Mesenchymal stem cell (in vitro differentiated cells and primary cell): ENCODE data around the gene MEF2C.

Experiments used
- DNase-seq: peaks from one replicate; pipeline ENCODE4 v3.0.0-alpha.2; 2013
- H2AFZ ChIP-seq: one replicate; pipeline ENCODE4 v1.6.1; 2013; ENCODE audit warnings: low read depth, mild to moderate bottlenecking, control low read depth, inconsistent platforms, low read length, moderate library complexity
- H2AK5ac ChIP-seq: 2 replicates; pipeline ENCODE4 v1.6.1; 2013; ENCODE audit warnings: low read length, moderate library complexity, mild to moderate bottlenecking, inconsistent platforms; ENCODE audit not compliant: severe bottlenecking
- H2BK120ac ChIP-seq: one replicate; pipeline ENCODE4 v1.6.1; 2013; ENCODE audit warnings: low read depth, mild to moderate bottlenecking, inconsistent platforms, low read length, moderate library complexity
- H2BK12ac ChIP-seq, 2 experiments: one replicate each; pipeline ENCODE4 v1.6.1; 2013; ENCODE audit warnings: inconsistent platforms in 2 of 2, low read length in 2 of 2, mild to moderate bottlenecking in 2 of 2, moderate library complexity in 2 of 2, control low read depth in 1 of 2
- H2BK15ac ChIP-seq: one replicate; pipeline ENCODE4 v1.6.1; 2013; ENCODE audit warnings: mild to moderate bottlenecking, low read depth, inconsistent platforms; ENCODE audit not compliant: poor library complexity, severe bottlenecking
- H2BK5ac ChIP-seq: 2 replicates; pipeline ENCODE4 v1.6.1; 2013; ENCODE audit warnings: low read depth, mild to moderate bottlenecking, low read length, control low read depth, inconsistent platforms; ENCODE audit not compliant: poor library complexity, severe bottlenecking
- H3K14ac ChIP-seq, 2 experiments: one replicate each; pipeline ENCODE4 v1.6.1; 2013; ENCODE audit warnings: inconsistent platforms in 2 of 2, low read length in 2 of 2, control low read depth in 1 of 2, mild to moderate bottlenecking in 1 of 2, moderate library complexity in 1 of 2
- H3K18ac ChIP-seq, 2 experiments: one replicate each; pipeline ENCODE4 v1.6.1; 2013; ENCODE audit warnings: inconsistent platforms in 2 of 2, low read length in 2 of 2, control low read depth in 1 of 2, low read depth in 1 of 2, mild to moderate bottlenecking in 1 of 2
- H3K23ac ChIP-seq, 2 experiments: one replicate each; pipeline ENCODE4 v1.6.1; 2013; ENCODE audit warnings: inconsistent platforms in 2 of 2, low read length in 2 of 2, mild to moderate bottlenecking in 2 of 2, moderate library complexity in 2 of 2, control low read depth in 1 of 2
- H3K27ac ChIP-seq: 2 replicates; pipeline ENCODE4 v1.5.1; 2013; ENCODE audit warnings: mild to moderate bottlenecking, moderate library complexity, low read length, control low read depth, inconsistent platforms; ENCODE audit not compliant: poor library complexity, severe bottlenecking
- H3K27me3 ChIP-seq, 2 experiments: 2 replicates each; pipeline versions ENCODE4 v1.6.1 to v1.7.0; 2013; ENCODE audit warnings: low read length in 2 of 2, mild to moderate bottlenecking in 2 of 2, moderate library complexity in 2 of 2, control low read depth in 1 of 2, inconsistent platforms in 1 of 2; ENCODE audit not compliant: control insufficient read depth in 1 of 2, insufficient read depth in 1 of 2
- H3K36me3 ChIP-seq, 2 experiments: 2 replicates each; pipeline versions ENCODE4 v1.6.1 to v1.7.0; 2013; ENCODE audit warnings: low read length in 2 of 2, control low read depth in 1 of 2, inconsistent platforms in 1 of 2, low read depth in 1 of 2, mild to moderate bottlenecking in 1 of 2; ENCODE audit not compliant: insufficient read depth in 2 of 2, control insufficient read depth in 1 of 2
- H3K4ac ChIP-seq, 2 experiments: one replicate each; pipeline ENCODE4 v1.6.1; 2013; ENCODE audit warnings: inconsistent platforms in 2 of 2, low read length in 2 of 2, mild to moderate bottlenecking in 2 of 2, moderate library complexity in 2 of 2, control low read depth in 1 of 2, low read depth in 1 of 2
- H3K4me1 ChIP-seq: 2 replicates; pipeline ENCODE4 v1.6.1; 2013; ENCODE audit warnings: low read depth, low read length, control low read depth; ENCODE audit not compliant: control insufficient read depth, insufficient read depth
- H3K4me2 ChIP-seq: 2 replicates; pipeline ENCODE4 v1.6.1; 2013; ENCODE audit warnings: low read length, mild to moderate bottlenecking, inconsistent platforms; ENCODE audit not compliant: poor library complexity, severe bottlenecking
- H3K4me3 ChIP-seq, 2 experiments: 2 replicates each; pipeline versions ENCODE4 v1.5.1 to v1.7.0; 2013; ENCODE audit warnings: low read length in 2 of 2, mild to moderate bottlenecking in 2 of 2, control low read depth in 1 of 2, low read depth in 1 of 2; ENCODE audit not compliant: insufficient read depth in 1 of 2
- H3K79me1 ChIP-seq: replicated peaks from 2 replicates; pipeline ENCODE4 v1.6.1; 2013; ENCODE audit warnings: mild to moderate bottlenecking, control low read depth, low read length, inconsistent platforms; ENCODE audit not compliant: poor library complexity, severe bottlenecking
- H3K9ac ChIP-seq: 2 replicates; pipeline ENCODE4 v1.7.0; 2013; ENCODE audit warnings: mild to moderate bottlenecking, low read length, moderate library complexity
- H3K9me3 ChIP-seq: 2 replicates; pipeline ENCODE4 v1.7.0; 2013; ENCODE audit warnings: mild to moderate bottlenecking, low read length; ENCODE audit not compliant: control insufficient read depth
- H4K8ac ChIP-seq: one replicate; pipeline ENCODE4 v1.6.1; 2013; ENCODE audit warnings: inconsistent platforms, mild to moderate bottlenecking, low read length, moderate library complexity
- H4K91ac ChIP-seq: one replicate; pipeline ENCODE4 v1.6.1; 2013; ENCODE audit warnings: mild to moderate bottlenecking, low read length, inconsistent platforms
- WGBS: methylation state at CpG from one replicate; pipeline ENCODE4 v1.1.7; 2013; ENCODE audit warnings: mixed read lengths; 5-methylcytosine and 5-hydroxymethylcytosine counted together

The MEF2C gene

DNA sequence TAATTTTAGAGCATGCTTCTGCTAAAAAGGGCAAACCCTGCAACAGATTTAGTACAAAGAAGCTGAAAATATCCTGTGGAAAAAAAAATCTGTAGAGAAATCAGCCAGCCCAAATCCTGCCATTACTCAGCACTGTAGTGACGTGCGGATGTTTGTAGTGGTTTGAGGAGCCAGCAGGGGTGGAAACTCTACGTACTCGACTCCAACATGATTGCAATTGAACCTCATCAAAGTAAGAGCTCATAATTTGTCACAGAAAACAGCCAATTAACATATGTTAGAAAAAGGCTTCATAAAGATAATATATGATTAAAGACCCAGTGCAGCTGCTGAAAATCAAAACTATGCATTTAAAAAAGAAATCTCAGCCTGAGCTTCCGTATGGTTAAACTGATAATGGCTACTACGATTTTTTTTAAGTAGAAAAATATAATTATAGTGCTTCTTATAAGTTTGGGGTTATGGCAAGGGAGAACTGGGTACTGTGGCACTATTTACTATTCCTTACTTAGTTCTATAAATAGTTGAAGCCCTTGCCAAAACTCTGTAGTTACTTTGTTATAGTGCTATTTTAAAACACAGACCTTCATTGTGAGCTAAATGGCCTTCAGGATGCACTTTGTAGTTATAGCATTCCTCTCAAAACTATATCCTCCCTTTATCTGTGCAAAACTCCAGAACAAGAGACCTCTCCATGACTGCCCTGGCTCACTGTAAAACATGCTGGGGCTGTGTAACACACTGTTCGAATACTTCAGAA lies 49.4 kb downstream of the MEF2C start:
- no peak overlapping the region for H2BK120ac ChIP-seq
- H3K9me3 ChIP-seq = no peaks in the 10 kb centered on the region
- H3K4ac ChIP-seq = no peak overlapping the region
- no peak overlapping the region for H3K27ac ChIP-seq
- H3K79me1 ChIP-seq = no peaks in the 10 kb centered on the region
- no peak overlapping the region for H2BK5ac ChIP-seq
- H2AFZ ChIP-seq = no peak overlapping the region
- H3K4me3 ChIP-seq = peak overlapping the region in 1 of 2 experiments; percentile 16
- H3K4me1 ChIP-seq = peaks cover 2% of the 10 kb centered on the region
- H3K27me3 ChIP-seq = no peaks in the 10 kb centered on the region
- no peak overlapping the region for H2AK5ac ChIP-seq
- no peak overlapping the region for H2BK12ac ChIP-seq
- H3K4me2 ChIP-seq = peak overlapping the region; percentile 5
- no peak overlapping the region for H3K14ac ChIP-seq
- no peak overlapping the region for H2BK15ac ChIP-seq
- no peaks in the 10 kb centered on the region for H3K36me3 ChIP-seq
- WGBS = 100% methylated on average over 1 of the region's 7 CpGs
- H4K91ac ChIP-seq = no peak overlapping the region
- peak; percentile 51 for DNase-seq
- peak overlapping the region; percentile 50 for H3K9ac ChIP-seq
- no peak overlapping the region for H3K18ac ChIP-seq
- no peak overlapping the region for H4K8ac ChIP-seq
- no peak overlapping the region for H3K23ac ChIP-seq

DNA sequence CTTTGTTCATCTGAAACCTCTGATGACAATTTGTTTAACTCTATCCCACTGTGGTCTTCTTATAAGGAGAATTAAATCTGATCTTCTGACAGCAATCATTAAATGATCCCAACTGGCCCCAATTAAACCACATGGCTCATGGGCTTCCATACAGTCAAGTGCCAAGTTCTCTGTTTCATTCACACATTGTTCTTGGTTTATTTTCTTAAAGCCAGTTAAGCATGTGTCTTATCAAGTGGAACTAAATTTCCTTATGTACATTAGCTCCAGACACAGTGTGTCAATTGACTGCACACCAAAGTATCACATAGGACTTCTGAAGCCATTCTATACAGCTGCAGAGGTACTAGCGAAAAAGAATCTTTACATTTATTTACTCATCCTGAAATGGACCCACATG lies 51.2 kb downstream of the MEF2C start:
- Histone ChIP-seq H3K36me3 (no peaks in the 10 kb centered on the region), H3K4ac (no peak overlapping the region), H3K9me3 (no peaks in the 10 kb centered on the region), H2BK12ac (no peak overlapping the region), H2BK5ac (no peak overlapping the region), H3K27me3 (no peaks in the 10 kb centered on the region), H3K4me3 (no peak overlapping the region), H3K27ac (no peak overlapping the region), H2AFZ (no peak overlapping the region), H3K9ac (no peak overlapping the region), H2AK5ac (no peak overlapping the region), H3K4me2 (no peak overlapping the region), H3K23ac (no peak overlapping the region), H2BK120ac (no peak overlapping the region), H2BK15ac (no peak overlapping the region), H4K91ac (no peak overlapping the region), H4K8ac (no peak overlapping the region), H3K14ac (no peak overlapping the region), H3K79me1 (no peaks in the 10 kb centered on the region), H3K4me1 (peaks cover 2% of the 10 kb centered on the region), H3K18ac (no peak overlapping the region)
- DNase-seq = no peak
- WGBS = 91% methylated on average over 1 of the region's 1 CpG

DNA sequence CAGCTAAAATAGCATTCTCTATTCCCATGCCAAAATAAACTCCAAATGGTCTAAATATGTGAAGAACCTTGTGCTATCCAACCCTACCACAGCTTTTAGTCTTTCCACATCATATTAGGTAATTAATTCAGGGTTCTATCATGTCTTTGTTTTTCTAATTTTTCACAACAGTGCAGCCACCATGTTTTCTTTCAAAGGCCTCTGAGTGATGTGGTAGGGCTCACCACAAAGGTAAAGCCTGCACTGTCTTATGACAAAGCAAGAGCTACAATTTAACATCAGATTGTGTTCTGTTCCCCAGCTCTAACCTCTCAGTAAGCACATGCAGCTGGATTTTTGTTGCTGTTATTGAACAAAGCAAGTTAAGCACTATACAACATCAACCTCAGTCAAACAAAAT lies 52.4 kb downstream of the MEF2C start:
- Histone ChIP-seq H3K27ac (no peak overlapping the region), H4K8ac (no peak overlapping the region), H2BK12ac (no peak overlapping the region), H4K91ac (no peak overlapping the region), H3K23ac (no peak overlapping the region), H2BK15ac (no peak overlapping the region), H2BK5ac (no peak overlapping the region), H3K14ac (no peak overlapping the region), H2BK120ac (no peak overlapping the region), H3K4me2 (no peak overlapping the region), H2AFZ (no peak overlapping the region), H3K9me3 (no peaks in the 10 kb centered on the region), H3K4me1 (no peaks in the 10 kb centered on the region), H3K18ac (no peak overlapping the region), H3K9ac (no peak overlapping the region), H3K4ac (no peak overlapping the region), H3K27me3 (no peaks in the 10 kb centered on the region), H3K4me3 (no peak overlapping the region), H2AK5ac (no peak overlapping the region), H3K36me3 (no peaks in the 10 kb centered on the region), H3K79me1 (no peaks in the 10 kb centered on the region)
- no peak for DNase-seq

DNA sequence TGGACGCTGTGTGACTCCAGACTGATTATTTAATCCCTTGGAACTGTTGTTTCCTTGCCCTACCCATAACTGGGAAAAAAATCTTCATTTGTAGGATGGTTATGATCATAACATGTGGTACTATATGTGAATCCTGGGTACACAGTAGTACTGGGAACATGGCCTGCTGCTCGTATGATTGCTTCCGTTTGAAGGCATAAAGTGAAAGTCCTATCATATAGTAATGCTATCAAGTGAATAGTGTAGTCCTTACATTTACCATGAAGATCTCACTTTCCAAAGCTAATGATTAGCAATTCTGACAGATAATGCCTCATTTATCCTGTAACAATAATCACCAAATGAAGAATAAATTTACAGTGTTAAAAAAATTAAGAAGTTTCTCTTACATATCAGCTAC lies 53.2 kb downstream of the MEF2C start:
- Histone ChIP-seq H4K91ac (no peak overlapping the region), H2BK12ac (no peak overlapping the region), H3K36me3 (no peaks in the 10 kb centered on the region), H3K18ac (no peak overlapping the region), H3K9ac (no peak overlapping the region), H2AFZ (no peak overlapping the region), H3K79me1 (no peaks in the 10 kb centered on the region), H3K23ac (no peak overlapping the region), H3K4me2 (no peak overlapping the region), H3K4me3 (no peak overlapping the region), H3K27me3 (no peaks in the 10 kb centered on the region), H2BK120ac (no peak overlapping the region), H3K4ac (no peak overlapping the region), H3K9me3 (no peaks in the 10 kb centered on the region), H2BK15ac (no peak overlapping the region), H3K27ac (no peak overlapping the region), H3K4me1 (no peaks in the 10 kb centered on the region), H2AK5ac (no peak overlapping the region), H3K14ac (no peak overlapping the region), H4K8ac (no peak overlapping the region), H2BK5ac (no peak overlapping the region)
- no peak for DNase-seq
- WGBS = 100% methylated on average over 1 of the region's 3 CpGs
